Liver (tissue), 9 donors: ENCODE results near the gene MIDN. TPM values are rescaled to one million over a fixed set of nuclear protein-coding genes. Genes with fewer than 3 reads are reported as not detected.

Experiments
- DNase-seq: peaks from one replicate; pipeline ENCODE4 v3.0.0-alpha.2; 2017; ENCODE audit warnings: low spot score
- H3K27ac ChIP-seq, 2 donors: one replicate each; pipeline ENCODE4 v1.7.0; 2013; ENCODE audit warnings: inconsistent platforms in 2 of 2, low read length in 2 of 2, control low read depth in 1 of 2, low read depth in 1 of 2, mild to moderate bottlenecking in 1 of 2
- H3K27me3 ChIP-seq, 4 donors: one replicate each; pipeline versions ENCODE4 v1.6.1 to v1.7.0; 2013; ENCODE audit warnings: low read length in 3 of 4, inconsistent platforms in 1 of 4, mild to moderate bottlenecking in 1 of 4, moderate library complexity in 1 of 4; ENCODE audit not compliant: control insufficient read depth in 4 of 4, insufficient read depth in 4 of 4
- H3K36me3 ChIP-seq, 4 donors: one replicate each; pipeline versions ENCODE4 v1.6.1 to v1.7.0; 2013; ENCODE audit warnings: low read length in 3 of 4, mild to moderate bottlenecking in 3 of 4, low read depth in 1 of 4, moderate library complexity in 1 of 4; ENCODE audit not compliant: control insufficient read depth in 4 of 4, insufficient read depth in 3 of 4
- H3K4me1 ChIP-seq, 4 donors: one replicate each; pipeline versions ENCODE4 v1.6.1 to v1.7.0; 2013; ENCODE audit warnings: low read length in 3 of 4, mild to moderate bottlenecking in 3 of 4, moderate library complexity in 1 of 4; ENCODE audit not compliant: control insufficient read depth in 4 of 4, insufficient read depth in 4 of 4
- H3K4me3 ChIP-seq, 3 donors: one replicate each; pipeline versions ENCODE4 v1.6.1 to v1.7.0; 2013; ENCODE audit warnings: low read length in 3 of 3, control low read depth in 1 of 3, low read depth in 1 of 3, mild to moderate bottlenecking in 1 of 3
- H3K9ac ChIP-seq, 2 donors: one replicate each; pipeline ENCODE4 v1.7.0; 2013; ENCODE audit warnings: low read length in 2 of 2, mild to moderate bottlenecking in 2 of 2, moderate library complexity in 2 of 2, control low read depth in 1 of 2, low read depth in 1 of 2
- H3K9me3 ChIP-seq, 4 donors: one replicate each; pipeline versions ENCODE4 v1.6.1 to v1.7.0; 2013; ENCODE audit warnings: low read length in 3 of 4; ENCODE audit not compliant: control insufficient read depth in 4 of 4
- ATF3 ChIP-seq: IDR thresholded peaks from 2 replicates; pipeline ENCODE4 v1.6.1; 2016; ENCODE audit warnings: antibody characterized with exemption
- CTCF ChIP-seq: fragments of 150-350 bp; IDR thresholded peaks from 2 replicates; pipeline ENCODE4 v1.5.1; 2017; ENCODE audit warnings: improper control_type of control experiment, low read depth, low read length; ENCODE audit not compliant: missing input control
- EGR1 ChIP-seq, 2 donors: IDR thresholded peaks; 2 replicates each; pipeline ENCODE4 v1.6.1; 2016 to 2018; ENCODE audit warnings: antibody characterized with exemption in 2 of 2, low read depth in 2 of 2
- HNF4A ChIP-seq, 2 donors: conservative IDR thresholded peaks; 2 replicates each; pipeline ENCODE4 v1.6.1; 2016; ENCODE audit warnings: antibody characterized with exemption in 2 of 2, mild to moderate bottlenecking in 2 of 2
- JUND ChIP-seq, 2 donors: IDR thresholded peaks; 2 replicates each; pipeline ENCODE4 v1.6.1; 2016; ENCODE audit warnings: antibody characterized with exemption in 2 of 2
- NR2F2 ChIP-seq: IDR thresholded peaks from 2 replicates; pipeline ENCODE4 v1.6.1; 2016; ENCODE audit warnings: antibody characterized with exemption
- RAD21 ChIP-seq, 2 donors: IDR thresholded peaks; 2 replicates each; pipeline ENCODE4 v1.6.1; 2016; ENCODE audit warnings: antibody characterized with exemption in 2 of 2, mild to moderate bottlenecking in 2 of 2
- REST ChIP-seq: IDR thresholded peaks from 2 replicates; pipeline ENCODE4 v1.6.1; 2016; ENCODE audit warnings: antibody characterized with exemption, mild to moderate bottlenecking
- RXRA ChIP-seq, 2 donors: IDR thresholded peaks; 2 replicates each; pipeline ENCODE4 v1.6.1; 2017 to 2018; ENCODE audit warnings: antibody characterized with exemption in 2 of 2, mild to moderate bottlenecking in 1 of 2
- SP1 ChIP-seq: IDR thresholded peaks from 2 replicates; pipeline ENCODE4 v1.6.1; 2018; ENCODE audit warnings: antibody characterized with exemption, mild to moderate bottlenecking
- TAF1 ChIP-seq: conservative IDR thresholded peaks from 2 replicates; pipeline ENCODE4 v1.6.1; 2016; ENCODE audit warnings: antibody characterized with exemption, mild to moderate bottlenecking
- WGBS: extraction: QIAGEN DNeasy Blood & Tissue Kit; methylation state at CpG from one replicate; pipeline ENCODE4 v1.1.7; 2013; 5-methylcytosine and 5-hydroxymethylcytosine counted together
- polyA plus RNA-seq, 2 donors: library from polyadenylated mRNA; stranded (reverse) in 1 of 2; unstranded in 1 of 2; fragments of 200-250 nt in 1 of 2; fragments of >200 nt in 1 of 2; fragmentation: Nextera tagmentation in 1 of 2; extraction: Ambion mirVana in 1 of 2; gene quantifications; one replicate each; pipeline versions ENCODE4 v1.2.1 to v1.2.3, GENCODE V29; 2013 to 2015
- total RNA-seq, 2 donors: library from RNA; depleted of rRNA; stranded (reverse); fragments of >200 nt; gene quantifications; one replicate each; pipeline ENCODE4 v1.2.3, GENCODE V29; 2014
- donor health status: healthy.
- donor health status: healthy.
- donor health status: healthy.
- donor health status: healthy.
- donor health status: healthy.

Gene MIDN
- total and polyA plus RNA-seq, 4 donors = 2.9 to 22.9 (median 11.8) TPM

GRCh38 chr19:1247748-1248138, 640 bp upstream of the MIDN start:
- H3K4me3 ChIP-seq = peak overlapping the region in 2 of 3 donors; percentile 41 to 75
- no peak overlapping the region for H3K9ac ChIP-seq
- DNase-seq = no peak
- no peaks in the 10 kb centered on the region for H3K27me3 ChIP-seq
- 55% methylated on average over 8 of the region's 8 CpGs for WGBS
- H3K27ac ChIP-seq = peak overlapping the region; percentile 97 to 99
- H3K4me1 ChIP-seq = peaks cover 26 to 69% (median 48%) of the 10 kb centered on the region in 4 donors
- H3K9me3 ChIP-seq = no peaks in the 10 kb centered on the region
- no peak for TF ChIP-seq SP1
- TF ChIP-seq RXRA (IDR thresholded peaks at IDR 0.05) = peak; percentile 42 to 53
- TF ChIP-seq NR2F2 = peak; percentile 31
- peaks cover 0 to 4% (median 0%) of the 10 kb centered on the region in 4 donors for H3K36me3 ChIP-seq

GRCh38 chr19:1248786-1249297, 459 bp downstream of the MIDN start:
- peak; percentile 79 for DNase-seq
- peaks cover 24 to 66% (median 43%) of the 10 kb centered on the region in 4 donors for H3K4me1 ChIP-seq
- H3K27me3 ChIP-seq = no peaks in the 10 kb centered on the region
- H3K27ac ChIP-seq = peak overlapping the region; percentile 97 to 99
- no peak for TF ChIP-seq RXRA (IDR thresholded peaks at IDR 0.05)
- TF ChIP-seq JUND (IDR thresholded peaks at IDR 0.05) = no peak
- peak; percentile 75 for TF ChIP-seq CTCF
- TF ChIP-seq EGR1 (IDR thresholded peaks at IDR 0.05; ENCODE audit: low read depth in 2 of 2) = no peak
- no peak for TF ChIP-seq NR2F2
- TF ChIP-seq TAF1 = peak; percentile 7
- H3K4me3 ChIP-seq = peak overlapping the region; percentile 47 to 75 (median 62)
- no peaks in the 10 kb centered on the region for H3K9me3 ChIP-seq
- peaks cover 0 to 4% (median 0%) of the 10 kb centered on the region in 4 donors for H3K36me3 ChIP-seq
- peak overlapping the region; percentile 10 to 27 for H3K9ac ChIP-seq
- WGBS = under 1% methylated on average over 74 of the region's 74 CpGs

- under 1% methylated on average over 102 of the region's 102 CpGs for WGBS
Measured at GRCh38 chr19:1249298-1249989, 1.1 kb downstream of the MIDN start.

More at GRCh38 chr19:1249298-1249989, 1.1 kb downstream of the MIDN start:
- TF ChIP-seq ATF3 (no peak), HNF4A (conservative IDR thresholded peaks at IDR 0.05) (peak in 1 of 2 donors; percentile 5), TAF1 (no peak), REST (peak; percentile 39), RAD21 (IDR thresholded peaks at IDR 0.05) (peak in 1 of 2 donors; percentile 11)
- Histone ChIP-seq H3K4me1 (peaks cover 22 to 66% (median 44%) of the 10 kb centered on the region in 4 donors), H3K4me3 (peak overlapping the region; percentile 55 to 75 (median 75)), H3K27me3 (no peaks in the 10 kb centered on the region), H3K36me3 (peaks cover 0 to 10% (median 2%) of the 10 kb centered on the region in 4 donors), H3K9ac (peak overlapping the region in 1 of 2 donors; percentile 27), H3K9me3 (no peaks in the 10 kb centered on the region), H3K27ac (peak overlapping the region; percentile 97 to 99)
- DNase-seq = peak; percentile 97
